Fibroblast of skin of right quadriceps (primary cell): Measurements from ENCODE around the gene FBP1.
A peak's percentile ranks its signal among the peaks of the same experiment; 100 is the strongest.
"Not testable (repeated sequence)": the region's sequence is repeated elsewhere in the genome, so short reads cannot be mapped to it uniquely, and the experiment has no call there.

Source experiments
- DNase-seq: peaks from one replicate; pipeline ENCODE4 v3.0.0-alpha.2; 2013

Gene FBP1

DNA sequence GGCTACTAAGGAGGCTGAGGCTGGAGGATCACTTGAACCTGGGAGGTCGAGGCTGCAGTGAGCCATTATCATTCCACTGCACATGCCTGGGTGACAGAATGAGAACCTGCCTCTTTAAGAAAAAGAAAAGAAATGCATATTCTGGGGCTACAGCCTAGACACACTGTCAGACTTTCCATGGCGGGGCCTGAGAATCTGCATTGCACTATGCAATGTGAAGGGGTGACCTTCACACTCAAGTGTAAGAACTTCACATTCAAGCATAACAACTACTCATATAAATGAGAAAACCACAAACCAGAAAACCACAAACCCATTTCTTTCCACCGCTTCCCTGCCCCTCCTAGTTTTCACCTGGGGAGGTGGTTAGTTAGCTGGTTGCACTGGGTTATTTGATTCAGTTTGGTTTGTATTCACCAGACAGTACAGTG, 27.7 kb downstream of the FBP1 start:
- no peak for DNase-seq

GRCh38 chr9:94610181-94610606, 29.1 kb downstream of the FBP1 start:
- DNase-seq = no peak

- no peak for DNase-seq
These were observed 32.0 kb downstream of the FBP1 start for GRCh38 chr9:94607423-94607691.

GRCh38 chr9:94606646-94607422, 32.5 kb downstream of the FBP1 start:
- no peak for DNase-seq

- DNase-seq = peak; percentile 58
These were observed 35.8 kb downstream of the FBP1 start for GRCh38 chr9:94603259-94604160.

DNA sequence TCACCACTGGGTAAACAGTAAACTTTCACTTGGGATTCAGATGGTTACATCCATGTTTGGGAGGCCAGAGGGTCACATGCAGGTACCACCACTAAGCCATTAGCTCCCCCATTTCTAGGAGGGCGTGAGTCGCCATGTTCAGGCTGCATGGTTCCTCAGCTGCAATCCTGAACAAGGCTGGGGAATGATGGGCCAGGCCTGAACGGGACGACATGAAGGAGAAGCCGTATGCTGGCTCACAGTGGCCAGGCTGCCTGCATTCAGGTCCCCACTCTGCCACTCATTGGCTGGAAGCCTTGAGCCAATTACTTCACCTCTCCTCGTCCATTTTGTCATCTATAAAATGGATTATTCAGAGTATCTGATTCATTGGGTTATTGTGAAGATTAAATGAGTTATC, 36.7 kb downstream of the FBP1 start:
- DNase-seq = no peak

GRCh38 chr9:94600715-94601114, 38.6 kb downstream of the FBP1 start:
- no peak for DNase-seq

DNA sequence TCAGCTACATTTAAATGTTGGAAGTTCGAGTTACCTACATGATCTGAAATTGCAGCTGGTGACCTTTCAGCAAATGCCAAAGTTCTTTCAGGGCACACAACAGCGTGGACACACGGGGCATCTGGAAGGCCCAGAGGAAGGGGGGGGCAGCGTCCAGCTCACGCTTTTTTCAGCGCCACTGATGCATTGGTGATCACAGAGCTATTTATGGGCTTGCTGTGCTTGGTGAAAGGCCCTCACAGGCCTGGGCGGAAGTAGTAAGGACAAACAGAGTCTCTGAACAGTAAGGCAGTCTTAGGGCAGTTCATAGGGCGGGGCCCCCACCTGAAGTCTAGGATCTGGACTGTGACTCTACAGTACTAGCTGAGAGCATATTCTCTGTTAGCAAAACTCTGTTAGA, 39.1 kb downstream of the FBP1 start:
- DNase-seq = no peak

DNA sequence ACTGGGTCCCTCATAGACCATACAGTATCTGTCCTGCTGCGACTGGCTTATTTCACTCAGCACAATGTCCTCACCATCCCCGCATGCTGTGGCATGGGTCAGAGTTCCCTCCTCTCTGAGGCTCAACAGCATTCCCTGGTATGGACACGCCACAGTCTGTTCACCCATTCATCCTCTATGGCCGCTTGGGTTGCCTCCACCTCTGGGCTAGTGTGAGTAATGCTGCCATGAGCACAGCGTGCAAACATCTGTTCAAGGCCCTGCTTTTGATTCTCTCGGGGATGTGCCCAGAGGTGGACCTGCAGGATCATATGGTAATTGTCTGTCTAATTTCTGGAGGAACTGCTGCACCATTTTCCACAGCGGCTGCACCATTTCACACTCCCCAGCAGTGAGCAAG, 40.2 kb downstream of the FBP1 start:
- no peak for DNase-seq

DNA sequence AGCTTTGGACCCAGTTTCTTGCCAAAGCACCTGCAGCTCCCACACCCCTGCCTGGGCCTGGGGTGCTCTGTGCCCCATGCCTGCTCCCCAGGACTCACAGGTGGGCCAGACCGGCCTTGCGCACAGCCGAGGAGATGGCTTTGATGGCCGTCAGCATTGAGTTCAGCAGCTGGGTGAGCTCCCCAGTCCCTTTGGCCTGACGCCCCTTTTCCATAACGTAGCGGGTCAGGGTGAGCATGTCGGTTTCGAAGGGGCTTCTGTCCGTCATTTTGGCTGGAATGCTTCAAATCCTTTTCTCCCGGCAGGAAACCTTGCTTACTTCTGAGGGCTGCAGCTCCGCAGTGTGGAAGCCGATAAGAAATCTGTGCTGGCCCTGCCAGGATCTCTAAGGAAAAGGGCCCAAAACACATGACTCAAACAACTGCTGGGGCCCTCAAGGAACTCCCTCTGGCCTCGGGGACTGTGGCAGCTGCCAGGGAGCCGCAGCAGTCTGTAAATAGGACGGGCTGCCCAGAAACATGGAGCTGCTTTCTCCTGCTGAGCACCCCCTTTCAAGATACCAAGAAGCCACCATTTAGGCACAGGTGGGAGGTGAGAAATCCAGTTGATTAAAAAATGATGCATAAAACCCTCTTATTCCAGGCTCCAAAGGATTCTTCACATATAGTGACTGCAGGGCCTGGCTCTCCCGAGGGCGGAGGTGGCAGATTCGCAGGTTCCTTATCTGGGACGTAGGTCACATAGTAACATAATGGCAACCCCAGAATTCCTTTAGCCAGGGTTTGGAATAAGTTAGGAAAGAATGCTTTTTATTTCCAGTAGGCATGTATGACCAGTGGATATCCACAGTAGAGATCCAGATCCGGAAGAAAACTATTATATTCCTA, 45.6 kb downstream of the FBP1 start, which contains the start of gene FBP2:
Gene FBP2 (minus strand): TSS at position 366 of the 887 bp plus-strand sequence. CDS start 98 bp downstream, at position 268.
- DNase-seq = no peak

DNA sequence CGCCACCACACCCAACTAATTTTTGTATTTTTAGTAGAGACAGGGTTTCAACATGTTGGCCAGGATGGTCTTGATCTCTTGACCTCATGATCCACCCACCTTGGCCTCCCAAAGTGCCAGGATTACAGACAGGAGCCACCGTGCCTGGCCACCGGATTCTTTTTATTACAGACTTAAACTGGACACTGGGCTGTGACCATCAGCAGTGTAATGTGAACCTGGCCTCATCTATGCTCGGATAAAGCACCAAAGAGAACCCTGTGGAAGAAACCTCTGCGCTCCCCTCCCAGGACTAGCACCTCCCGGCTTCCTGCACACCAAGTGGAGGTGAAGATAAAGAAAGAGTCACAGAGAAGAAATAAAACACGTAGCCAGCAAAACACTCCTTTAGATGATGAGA, 46.6 kb downstream of the FBP1 start:
- DNase-seq = not testable (repeated sequence)

GRCh38 chr9:94591876-94592275, 47.4 kb downstream of the FBP1 start:
- DNase-seq = no peak

DNA sequence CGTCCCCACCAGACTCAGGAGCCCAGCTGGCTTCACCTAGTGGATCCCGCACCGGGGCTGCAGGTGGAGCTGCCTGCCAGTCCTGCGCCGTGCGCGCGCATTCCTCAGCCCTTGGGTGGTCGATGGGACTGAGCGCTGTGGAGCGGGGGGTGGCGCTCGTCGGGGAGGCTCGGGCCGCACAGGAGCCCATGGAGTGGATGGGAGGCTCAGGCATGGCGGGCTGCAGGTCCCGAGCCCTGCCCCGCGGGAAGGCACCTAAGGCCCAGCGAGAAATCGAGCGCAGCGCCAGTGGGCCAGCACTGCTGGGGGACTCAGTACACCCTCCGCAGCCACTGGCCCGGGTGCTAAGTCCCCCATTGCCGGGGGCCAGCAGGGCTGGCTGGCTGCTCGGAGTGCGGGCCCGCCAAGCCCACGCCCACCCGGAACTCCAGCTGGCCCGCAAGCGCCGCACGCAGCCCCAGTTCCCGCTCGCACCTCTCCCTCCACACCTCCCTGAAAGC, 48.2 kb downstream of the FBP1 start:
- DNase-seq = not testable (repeated sequence)

GRCh38 chr9:94588681-94589080, 50.6 kb downstream of the FBP1 start:
- no peak for DNase-seq

GRCh38 chr9:94586814-94587213, 52.5 kb downstream of the FBP1 start:
- peak; percentile 54 for DNase-seq

- no peak for DNase-seq
These were observed 53.0 kb downstream of the FBP1 start for GRCh38 chr9:94586316-94586715.

DNA sequence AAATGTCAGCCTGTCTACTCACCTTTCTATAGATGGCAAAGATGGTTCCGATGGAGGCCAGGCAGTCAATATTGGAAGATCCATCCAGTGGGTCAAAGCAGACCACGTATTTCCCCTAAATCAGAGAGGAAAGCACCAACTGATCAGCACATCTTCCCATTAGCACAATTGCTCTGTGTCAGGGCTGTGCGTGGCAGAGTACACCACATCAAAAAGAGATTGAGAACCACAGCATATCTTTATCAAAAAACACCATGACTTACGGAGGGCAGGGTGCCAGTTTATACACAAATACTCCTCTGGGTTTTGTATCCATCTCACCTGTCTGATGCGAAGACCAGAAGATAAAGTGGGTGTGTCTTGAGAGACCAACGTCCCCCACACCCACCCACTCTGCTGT, 54.8 kb downstream of the FBP1 start:
- DNase-seq = no peak

DNA sequence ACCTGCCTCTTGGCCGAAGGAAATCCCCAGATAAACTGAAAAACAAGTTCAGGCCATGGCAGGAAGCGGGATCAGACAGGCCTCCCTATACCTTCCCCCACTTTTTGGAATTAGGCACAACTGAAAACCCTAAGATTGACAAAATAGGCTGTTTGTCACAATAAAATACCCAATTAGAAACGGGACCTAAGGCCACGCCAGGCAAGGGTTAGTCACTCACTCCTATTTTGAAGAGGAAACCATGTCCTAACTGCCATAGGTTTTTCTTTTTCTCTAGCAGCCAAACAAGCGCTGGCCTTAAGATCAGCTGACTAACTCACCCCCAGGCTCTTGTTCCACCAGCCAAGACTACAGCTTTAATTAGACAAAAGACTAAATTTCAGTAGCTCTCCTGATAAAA, 57.6 kb downstream of the FBP1 start:
- DNase-seq = no peak

GRCh38 chr9:94577571-94577970, 61.7 kb downstream of the FBP1 start:
- no peak for DNase-seq

GRCh38 chr9:94577036-94577435, 62.3 kb downstream of the FBP1 start:
- no peak for DNase-seq

DNA sequence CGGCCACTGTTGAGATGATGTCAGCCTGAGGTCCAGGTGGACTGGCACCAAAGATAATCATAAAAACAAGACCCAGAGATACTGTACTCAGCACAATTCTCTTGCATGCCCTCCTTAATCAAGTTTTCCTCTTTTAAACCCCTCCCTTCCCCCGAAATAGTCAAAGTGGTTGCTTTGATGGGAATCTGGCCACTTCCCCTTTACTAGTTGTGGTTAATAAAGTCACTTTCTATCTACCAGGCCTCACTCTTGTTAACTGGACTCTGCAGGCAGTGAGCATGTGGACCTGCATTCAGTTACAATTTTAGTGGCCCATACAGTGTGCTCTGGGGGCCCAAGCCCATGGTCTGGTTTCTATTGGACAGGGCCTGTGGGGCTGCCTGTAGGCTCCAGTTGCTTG, 63.2 kb downstream of the FBP1 start:
- DNase-seq = no peak

DNA sequence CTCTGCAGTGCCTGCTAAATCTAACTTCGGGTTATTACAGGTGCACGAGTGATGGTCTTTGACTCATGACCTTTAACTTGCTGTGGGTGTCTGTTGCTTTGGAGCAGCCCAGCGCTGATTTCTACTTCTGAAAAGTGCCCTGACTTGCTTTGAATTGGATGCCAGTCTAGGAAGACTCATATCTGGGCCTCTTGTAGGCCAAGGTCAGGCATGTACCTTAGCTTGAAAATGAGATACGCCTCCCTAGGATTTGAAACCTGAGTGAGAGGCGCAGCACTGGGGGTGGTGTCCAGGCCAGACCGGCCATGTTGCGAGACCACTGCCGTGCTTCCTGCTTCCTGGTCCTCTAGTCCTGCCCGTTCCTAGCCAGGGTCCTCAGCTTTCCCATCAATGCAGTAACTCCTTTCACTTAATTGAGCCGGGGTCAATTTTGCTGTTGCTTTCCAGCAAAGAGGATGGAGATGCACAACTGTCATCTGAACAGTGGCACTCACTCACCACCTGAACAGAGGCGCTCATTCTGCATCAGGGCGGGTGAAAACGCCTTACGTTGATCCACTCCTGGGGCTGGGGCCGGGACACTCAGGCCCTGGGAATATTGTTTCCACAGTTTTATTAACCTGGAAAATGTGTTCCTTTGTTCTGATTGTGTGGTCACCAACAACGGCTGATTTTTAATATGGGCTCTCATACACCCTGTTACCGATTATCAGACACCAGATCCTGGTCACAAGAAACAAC, 70.2 kb downstream of the FBP1 start:
- DNase-seq = no peak
